Left kidney (tissue), 2 donors: ENCODE results near the gene KCNJ1. TPM values are rescaled to one million over a fixed set of nuclear protein-coding genes. Genes with fewer than 3 reads are reported as not detected.

ENCODE experiments used
- DNase-seq: peaks from one replicate; pipeline ENCODE4 v3.0.0-alpha.2; 2013
- polyA plus RNA-seq: library from polyadenylated mRNA; unstranded; fragments of 120-200 nt; gene quantifications from one replicate; pipeline ENCODE4 v1.2.1, GENCODE V29; 2013; ENCODE audit not compliant: insufficient read length

KCNJ1 gene
- polyA plus RNA-seq, 1 donor, result 76.0 TPM

DNA sequence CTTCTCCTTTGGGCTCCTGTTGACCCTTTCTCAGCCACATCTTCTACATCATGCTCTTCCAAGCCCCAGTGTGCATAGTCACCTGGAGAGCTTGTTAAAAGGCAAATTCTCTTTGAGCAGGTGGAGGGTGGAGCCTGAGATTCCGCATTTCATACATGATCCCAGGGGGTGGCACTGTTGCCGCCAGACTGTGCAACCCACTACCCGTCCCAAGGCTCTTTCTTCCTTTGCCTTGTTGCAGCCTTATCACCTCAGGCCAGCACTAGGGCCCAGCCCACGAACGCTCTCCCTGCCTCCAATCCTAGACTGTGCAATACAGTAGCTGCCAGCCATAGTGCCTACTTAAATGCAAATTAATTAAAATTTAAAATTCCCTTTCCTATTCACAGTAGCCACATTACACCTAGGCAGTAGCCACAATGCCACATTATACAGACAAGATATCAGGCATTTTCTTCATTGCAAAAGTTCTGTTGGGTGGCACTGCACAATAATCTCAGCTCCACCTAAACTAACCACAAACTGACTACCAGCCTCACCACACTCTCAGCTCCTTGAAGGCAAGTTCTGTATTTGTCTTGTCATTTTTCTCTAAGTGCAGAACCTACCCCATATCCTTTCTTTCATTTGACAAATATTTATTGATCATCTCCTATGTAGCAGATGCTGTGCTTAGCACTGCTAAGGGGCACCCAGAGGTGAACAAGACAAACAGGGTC lies 19.5 kb upstream of the KCNJ1 start:
- no peak for DNase-seq

DNA sequence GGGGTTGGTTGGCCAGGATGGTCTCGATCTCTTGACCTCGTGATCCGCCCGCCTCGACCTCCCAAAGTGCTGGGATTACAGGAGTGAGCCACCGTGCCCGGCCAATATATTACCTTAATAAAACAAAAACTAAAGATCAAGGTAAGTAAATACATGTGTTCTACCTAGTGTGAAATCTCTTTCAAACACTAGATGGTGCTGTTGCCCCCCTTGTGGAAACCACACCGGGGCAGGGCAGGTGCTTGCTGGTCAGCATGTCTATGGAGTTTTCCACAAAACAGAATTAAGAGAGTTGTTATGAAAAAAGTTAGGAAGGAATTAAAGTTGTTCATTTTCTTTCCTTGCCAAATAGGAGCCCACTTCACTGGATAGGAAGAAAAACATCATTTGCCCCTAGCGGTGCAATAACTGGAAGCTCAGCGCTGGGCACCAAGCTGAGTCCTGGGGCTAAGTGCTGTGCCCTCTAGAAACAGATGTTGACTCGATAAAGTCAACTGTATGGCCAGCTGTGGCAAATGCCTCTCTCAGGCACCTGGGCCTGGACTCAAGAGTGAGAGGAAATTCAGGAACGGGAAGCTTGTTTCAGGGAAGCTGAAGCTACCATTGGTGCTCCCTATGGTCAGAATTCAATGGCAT lies 17.7 kb upstream of the KCNJ1 start:
- DNase-seq, result peak; percentile 77

DNA sequence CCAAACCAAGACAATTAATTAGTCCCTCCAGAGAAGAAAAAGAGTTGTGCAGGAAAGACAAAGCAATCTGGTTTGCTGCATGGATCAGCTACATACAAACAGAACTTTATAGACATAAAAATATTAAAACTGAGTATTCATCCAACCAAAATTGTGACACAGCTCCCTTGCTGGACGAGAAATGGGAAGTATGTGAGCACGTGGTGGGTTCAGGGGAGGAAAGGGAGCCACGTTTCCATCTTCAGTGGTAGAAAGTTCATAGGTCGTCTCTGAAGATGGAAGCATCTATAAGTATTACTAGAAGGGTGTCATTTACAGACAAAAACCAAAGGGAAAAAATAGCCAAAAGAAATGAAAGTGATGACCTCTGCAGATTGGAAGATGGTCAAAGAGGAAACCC lies 17.0 kb upstream of the KCNJ1 start:
- no peak for DNase-seq

DNA sequence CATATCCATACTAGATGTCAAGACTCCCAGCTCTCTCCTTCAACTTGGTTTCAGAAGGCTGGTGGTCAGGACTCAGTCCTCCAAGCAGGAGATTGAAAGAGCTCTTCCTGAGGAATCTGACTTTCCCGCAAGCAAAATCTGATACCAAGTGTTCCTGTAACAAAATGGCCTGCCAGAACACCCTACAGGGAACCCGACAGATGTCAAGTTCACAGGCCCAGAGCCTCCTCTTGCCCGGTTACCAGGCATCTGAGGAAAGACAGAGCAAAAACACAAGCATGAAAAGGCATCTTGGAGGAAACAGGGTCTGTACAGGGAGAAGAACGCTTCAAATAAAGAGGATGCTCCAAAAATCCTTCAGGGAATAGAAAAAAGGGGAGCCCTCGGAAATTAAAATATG lies 15.4 kb upstream of the KCNJ1 start:
- no peak for DNase-seq

DNA sequence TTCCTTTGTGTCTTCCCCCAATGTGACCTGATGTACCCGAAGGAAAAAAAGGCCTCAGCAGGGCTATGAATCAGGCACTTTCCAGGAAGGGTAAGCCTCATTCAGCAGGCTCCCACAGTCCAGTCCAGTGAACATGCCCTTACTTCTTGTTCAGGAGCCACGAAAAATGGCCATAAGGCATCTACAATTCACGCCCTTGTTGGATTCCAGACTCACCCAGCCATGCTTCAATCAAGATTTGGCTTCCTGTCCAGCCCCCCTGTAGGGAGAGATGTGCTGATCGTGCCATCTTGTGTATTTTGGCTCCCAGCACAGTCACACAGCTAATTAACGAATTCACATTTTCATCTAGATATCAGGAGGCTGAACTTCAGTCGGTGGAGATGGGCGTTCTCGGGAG lies 14.1 kb upstream of the KCNJ1 start:
- no peak for DNase-seq

DNA sequence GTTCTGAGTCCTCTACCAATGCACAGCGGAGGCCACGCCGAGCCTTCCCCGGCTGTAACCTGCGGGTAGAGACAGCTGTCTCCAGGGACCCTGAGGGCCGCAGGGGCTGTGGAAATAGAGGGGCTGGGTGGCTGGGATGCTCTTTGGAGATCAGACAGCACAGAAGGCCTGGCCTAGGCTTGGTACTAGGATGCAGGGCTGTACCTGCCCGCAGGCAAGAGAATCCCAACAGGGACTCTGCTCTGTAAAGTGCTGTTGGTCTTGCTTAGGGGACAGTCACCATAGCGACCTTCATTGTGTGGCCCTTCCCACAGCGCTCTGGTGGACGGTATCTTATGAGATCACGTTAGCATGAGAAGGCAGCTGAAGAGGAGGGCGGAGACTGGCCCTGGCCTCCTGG lies 12.7 kb upstream of the KCNJ1 start:
- no peak for DNase-seq

DNA sequence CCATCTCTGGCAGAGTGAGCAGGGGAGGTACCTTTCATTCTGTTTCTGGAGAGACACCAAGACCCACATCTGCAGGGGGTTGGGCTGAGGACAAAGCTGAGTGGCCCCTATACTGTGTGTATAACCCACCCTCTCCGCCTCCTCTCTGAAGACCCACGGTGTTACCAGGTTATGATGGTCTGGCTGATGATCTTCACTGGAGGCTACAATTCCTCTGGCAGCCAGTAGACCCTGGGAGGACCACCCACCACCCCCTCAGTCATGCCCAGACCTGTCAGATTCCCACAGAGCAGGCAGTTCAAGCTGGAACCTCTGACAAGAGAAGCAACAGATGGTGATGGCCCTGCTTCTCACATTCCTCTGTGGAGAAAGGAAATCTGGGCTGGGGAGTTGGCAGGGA lies 11.4 kb upstream of the KCNJ1 start:
- DNase-seq, result no peak

DNA sequence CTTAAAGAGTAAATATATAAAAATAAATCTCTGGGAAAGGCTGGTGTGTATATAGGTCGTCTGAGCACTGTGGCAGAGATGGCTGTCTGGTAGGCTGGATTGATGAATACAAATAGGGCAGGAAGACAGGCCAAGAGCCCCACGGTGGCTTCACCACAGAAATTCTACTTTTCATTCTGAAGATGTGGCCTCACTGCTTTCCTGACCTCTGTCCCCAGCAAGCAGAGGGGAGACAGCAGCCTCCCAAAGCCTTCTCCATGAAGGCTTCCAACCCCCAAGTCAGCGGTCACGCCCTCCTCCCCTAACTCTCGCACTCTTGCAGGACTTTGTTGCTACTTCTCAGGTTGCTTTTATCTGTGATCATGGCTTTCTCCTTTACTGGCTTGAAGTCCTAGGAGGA lies 10.6 kb upstream of the KCNJ1 start:
- no peak for DNase-seq

DNA sequence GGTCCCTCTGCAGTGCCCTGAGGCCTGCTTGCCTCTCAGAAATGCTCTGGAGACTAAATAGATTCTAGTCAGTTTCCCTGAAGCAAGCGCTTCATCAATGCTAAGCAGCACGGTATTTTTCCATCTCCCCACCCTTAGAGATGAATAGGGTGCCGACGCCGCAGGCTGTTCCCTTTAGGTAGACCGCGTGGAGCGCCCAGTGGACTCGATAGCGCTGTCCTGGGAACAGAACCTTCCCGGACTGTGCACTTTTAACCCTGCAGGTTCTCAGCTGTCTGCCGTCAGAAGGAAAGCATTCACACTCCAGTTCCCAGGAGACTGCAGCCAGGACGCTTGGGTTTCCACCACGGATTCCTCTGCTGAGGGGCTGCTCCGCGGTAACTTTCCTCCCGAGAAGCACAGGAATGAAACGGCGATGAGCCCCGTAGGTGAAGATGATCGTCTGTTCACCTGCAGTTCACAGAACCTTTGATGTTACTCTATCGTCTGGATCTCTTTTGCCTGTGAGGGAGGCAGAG lies 9.1 kb upstream of the KCNJ1 start:
- DNase-seq, result no peak

DNA sequence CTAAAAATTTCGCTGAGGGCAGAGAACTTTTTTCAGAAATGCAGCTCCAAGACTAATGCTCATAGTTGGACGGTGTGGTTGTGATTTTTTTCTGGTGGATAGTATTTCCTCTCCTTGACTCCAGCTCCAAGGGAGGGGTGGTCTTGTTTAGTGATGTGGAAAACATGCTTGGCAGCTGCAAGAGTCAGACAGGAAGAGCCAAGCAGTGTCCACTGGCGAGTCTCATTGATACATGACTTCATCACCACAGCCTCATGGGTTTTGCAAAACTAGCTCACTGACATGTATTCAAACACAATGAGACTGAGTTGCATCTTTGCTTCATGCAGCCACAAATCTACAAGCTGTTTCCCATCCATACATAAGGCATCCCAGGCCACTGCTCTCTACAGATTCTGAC lies 7.3 kb upstream of the KCNJ1 start:
- no peak for DNase-seq

DNA sequence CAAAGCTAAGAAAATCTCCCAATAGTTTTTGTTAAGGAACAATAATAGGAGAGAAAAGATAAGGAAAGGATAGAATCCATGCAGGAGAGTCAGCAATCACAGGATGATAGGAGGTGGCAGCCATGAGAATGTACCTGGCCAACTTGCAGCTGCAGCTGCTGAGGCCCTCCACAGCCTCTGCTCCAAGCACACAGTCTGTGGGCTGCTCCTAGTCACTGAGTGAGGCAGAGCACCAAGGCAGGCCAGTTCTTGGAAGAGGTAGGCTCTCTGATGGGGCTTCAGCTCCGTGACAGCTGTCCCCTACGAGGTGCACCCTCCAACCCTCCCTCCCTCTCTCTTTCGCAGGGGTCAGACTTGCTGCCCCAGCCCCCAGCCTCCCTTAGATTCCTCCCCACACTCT lies 5.5 kb upstream of the KCNJ1 start:
- DNase-seq, result no peak

DNA sequence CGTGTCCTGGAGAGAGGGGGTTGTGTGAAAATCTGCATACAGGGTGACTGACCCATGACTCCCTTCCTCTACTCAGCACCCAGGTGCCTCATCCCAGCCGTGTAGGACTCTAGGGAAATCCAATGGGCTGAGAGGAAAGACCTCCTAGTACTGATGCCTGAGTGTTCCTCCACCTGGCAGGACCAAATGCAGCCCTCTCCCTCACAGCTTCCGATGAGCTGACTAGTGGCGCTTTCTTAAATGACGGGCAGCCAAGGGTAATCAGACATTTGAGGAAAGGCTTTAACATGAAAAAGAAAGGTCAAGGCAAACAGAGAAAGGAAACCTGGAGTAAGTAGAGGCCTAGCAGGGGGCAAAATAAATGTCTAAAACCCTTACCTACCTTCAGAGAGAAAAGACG lies 5.0 kb upstream of the KCNJ1 start:
- no peak for DNase-seq

DNA sequence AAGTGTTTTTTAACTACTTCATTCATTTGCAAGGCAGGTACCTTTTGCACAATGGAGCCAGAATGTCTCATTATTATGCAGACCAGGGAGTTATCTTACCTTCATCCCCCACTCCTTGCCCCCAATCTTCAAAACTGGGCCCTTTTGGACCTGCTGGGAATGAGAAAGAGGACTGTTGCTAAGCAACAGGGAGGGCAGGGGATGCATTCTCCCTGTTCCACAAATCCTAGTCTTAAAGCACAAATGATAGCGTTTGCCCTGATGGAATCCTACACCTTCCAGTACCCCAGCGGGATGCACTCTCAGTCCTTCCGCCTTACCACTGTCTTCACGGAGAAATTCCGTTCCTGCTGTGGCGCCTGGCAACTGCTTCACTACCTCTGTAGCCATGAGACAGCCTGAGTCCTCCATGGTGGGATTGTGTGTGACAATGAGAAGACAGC lies 4.1 kb upstream of the KCNJ1 start:
- DNase-seq, result no peak

DNA sequence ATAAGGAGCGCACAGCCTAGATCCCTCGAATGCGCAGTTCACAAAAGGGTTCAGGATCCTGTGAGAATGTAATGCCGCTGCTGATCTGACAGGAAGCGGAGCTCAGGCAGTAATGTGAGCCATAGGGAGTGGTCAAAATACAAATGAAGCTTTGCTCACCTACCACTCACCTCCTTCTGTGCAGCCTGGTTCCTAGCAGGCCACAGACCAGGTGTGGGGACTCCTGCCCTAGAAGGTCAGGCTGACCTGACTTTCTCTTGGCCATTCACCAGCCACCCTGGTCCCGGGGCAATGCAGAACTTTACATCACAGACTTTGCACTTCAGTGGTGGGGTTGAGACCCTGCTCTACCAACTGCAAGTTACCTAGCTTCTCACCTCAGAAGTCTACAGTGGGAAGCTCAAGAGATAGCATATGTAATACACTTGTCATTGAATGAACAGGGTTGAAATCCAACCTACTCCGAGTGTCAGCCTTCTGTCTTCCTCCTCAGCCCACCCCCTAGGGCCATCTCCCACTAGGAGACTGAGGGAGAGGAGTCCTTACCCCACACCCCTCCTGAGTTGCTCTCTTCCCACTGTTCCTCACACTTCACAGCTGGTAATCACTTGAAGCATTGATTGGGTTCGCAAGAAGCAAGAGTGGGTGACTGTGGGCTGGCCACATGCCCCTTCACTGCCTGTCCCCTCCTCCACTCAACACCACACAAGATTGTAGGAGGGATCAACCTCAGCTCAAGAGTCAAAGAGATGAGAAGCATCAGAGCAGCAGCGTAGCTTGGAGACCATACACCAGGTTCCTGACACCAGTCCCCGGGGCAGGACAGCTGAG lies 2.0 kb upstream of the KCNJ1 start:
- DNase-seq, result no peak

DNA sequence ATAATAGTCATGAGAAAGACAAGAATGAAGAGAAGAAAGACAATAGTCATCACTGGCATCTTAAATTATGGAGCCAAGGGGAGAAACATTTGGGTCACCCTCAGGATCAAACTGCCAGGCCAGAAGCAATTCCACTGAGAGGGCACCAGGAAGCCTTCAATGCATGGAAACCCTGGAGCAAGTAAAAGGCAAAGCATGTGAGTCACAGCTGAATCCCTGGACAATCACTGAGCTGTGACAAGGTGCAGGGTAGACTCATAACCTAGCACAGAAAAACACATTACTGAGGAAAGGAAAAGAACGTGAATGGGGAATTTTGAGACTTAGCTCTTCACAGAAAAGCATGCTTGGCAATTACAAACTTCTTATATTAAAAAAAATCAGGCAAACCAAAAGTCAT lies 1.6 kb downstream of the KCNJ1 start:
- DNase-seq, result no peak

DNA sequence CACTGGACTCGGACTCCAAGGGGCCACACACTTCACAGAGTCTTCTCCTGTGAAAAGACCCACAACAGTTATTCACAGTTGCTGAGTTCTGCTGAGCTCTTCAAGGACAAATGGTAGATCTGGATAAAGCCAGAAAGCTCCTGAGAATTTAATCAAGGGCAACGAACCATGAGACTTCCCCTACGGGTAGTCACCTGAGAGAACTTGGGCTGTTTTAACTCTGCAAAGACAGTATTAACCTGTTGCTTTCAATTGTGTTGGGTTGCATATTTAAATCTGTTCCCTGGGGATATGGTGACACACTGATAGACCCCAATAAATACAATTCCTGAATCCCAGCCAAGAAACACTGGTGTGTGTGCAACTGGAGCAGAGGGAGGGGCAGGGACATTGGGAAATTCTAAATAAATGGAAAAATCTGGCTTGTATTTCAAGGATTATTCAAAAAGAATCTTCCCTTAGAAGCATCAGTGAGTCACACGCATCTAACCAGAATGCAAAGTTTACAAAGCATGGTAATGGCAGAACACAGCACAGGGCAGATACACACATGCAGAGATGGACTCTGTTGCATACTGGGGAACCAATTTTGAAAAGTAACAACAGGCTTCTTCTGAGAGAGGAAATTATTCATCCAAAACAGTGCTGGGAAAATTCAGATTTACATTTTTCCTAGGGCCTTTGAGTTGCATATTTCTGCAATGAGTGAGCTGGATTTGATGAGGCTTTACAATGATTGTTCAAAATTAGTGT lies 4.0 kb downstream of the KCNJ1 start:
- peak; percentile 48 for DNase-seq

DNA sequence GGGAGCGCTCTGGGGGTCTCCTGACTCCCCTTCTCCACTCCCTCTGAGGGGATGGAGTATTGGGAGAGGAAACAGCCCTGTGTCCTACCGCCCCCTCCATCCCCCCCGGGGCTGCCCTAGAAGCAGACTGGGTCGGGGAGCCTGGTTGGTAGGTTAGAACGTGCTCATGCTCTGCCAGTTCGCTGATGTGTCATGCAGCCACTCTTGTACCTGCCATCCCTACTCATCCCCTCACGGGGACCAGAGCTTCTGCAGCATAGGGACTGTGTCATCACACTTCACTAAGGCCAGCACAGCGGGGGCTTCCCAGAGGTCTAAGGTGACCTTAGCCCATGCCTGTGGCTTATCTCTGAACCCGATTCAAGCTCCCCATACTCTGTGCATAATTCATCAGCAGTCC lies 4.7 kb downstream of the KCNJ1 start:
- no peak for DNase-seq

DNA sequence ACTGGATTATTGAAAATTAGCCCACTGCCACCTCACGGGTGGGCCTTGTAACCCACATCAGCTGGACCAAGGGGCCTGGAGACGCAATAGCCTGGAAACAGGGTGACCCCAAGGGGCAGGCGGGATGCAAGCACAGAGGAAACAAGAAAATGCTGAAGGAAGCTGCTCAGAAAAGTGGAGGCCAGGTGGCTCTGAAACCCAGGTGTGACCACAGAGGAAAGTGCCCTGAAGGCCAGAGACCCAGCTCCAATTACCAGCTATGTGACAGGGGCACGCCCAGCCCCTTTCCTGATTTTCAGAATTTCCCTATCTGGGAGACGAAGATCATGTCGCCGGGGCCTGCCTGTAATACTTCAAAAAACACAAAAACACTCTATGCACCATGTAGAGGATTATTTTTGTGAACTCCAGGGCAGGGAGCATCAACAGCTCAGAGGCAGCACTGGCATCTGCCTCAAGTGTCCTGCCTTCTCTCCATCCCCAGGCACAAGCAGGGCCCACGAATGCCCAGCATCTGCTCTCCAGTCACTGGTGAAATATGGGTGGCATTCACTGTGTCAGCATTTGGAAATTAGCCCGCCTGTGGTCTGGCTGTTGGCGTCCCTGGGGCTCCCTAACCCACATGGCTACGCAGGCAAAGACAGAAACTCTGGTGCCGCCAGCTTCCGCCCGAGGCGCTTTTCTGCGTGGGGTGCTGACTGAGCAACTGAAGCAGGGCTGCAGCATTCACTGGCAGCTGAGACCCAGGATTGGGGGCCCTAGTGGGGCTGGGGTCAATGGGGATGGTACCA lies 6.3 kb downstream of the KCNJ1 start:
- no peak for DNase-seq

DNA sequence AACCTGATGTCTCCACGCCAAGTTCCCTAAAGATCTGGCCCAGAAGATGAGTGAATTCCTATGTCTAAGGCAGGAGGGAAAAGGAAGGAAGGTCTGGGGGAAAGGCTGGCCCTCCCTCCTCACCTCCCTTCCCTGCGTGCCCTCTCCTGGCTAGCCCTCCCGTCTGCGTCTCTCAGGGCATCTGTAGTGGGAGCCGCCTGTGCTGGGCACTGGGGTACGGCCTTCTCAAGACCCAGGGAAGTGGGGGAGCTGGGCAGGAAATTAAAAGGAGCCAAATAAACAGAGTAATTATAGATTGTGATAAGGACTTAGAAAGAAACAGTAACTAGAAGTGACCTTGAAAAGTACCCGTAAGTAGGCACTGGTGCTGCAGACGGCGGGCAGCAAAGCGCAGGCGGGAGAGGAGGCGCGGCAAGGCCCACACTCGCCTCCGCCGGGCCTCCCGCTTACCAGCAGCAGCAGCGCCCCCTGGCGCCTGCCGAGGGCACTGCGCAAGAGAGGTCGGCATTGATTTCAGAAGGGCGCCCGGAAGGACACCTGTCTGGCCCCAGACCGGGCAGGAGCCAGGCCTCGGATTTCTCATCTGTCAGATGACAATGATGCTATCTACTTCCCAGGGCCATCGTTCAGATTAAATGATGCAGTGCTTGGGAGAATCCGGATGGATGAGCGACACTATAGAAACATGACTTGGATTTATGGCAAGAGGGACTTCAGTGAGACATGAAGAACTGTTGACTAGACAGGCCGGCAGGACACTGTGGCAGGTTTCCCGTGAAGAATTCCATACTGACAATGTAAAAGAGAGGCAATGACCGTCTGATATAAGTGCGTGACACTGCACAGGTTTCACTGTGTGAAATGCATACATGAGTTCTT lies 7.3 kb downstream of the KCNJ1 start:
- peak; percentile 71 for DNase-seq

DNA sequence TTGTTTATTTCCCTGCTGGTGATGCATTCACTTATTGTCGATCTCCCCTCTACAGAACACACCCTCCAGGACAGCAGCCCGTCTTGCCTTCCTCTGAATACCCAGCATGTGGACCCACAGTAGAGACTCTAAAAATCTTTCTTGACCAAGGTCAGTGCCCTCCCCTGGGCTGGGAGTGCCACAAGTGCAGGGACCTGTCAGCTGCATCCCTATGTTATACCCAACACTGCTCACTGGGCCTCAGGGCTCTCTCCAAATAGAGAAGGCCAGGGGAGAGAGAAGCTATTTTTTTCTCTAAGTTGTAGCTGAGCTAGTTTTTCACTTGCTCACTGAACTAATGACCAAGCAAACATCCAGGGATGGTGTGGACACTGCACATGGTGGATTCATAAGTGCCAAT lies 9.8 kb downstream of the KCNJ1 start:
- no peak for DNase-seq
